Heart left ventricle (tissue), 16 donors: ENCODE results near the gene CTXND1. TPM values are rescaled to one million over a fixed set of nuclear protein-coding genes. Genes with fewer than 3 reads are reported as not detected.
A peak's percentile ranks its signal among the peaks of the same experiment; 100 is the strongest.

Experiments
- ATAC-seq, 4 donors: fragments of 200-7000 bp; cut with Tn5 transposase; one replicate each; pipeline ENCODE4 v1.9.1; 2020 to 2022; ENCODE audit warnings: moderate library complexity in 4 of 4, mild to moderate bottlenecking in 3 of 4, moderate number of reproducible peaks in 1 of 4
- DNase-seq, 5 donors: peaks; one replicate each; pipeline ENCODE4 v3.0.0-alpha.2; 2020
- H3K27ac ChIP-seq, 12 donors: fragments of 200-600 bp; sonication (generic) in 4 of 12; one replicate each; pipeline versions ENCODE4 v1.5.0 to v1.8.0; 2016 to 2022; ENCODE audit warnings: mild to moderate bottlenecking in 2 of 12
- H3K27me3 ChIP-seq, 9 donors: fragments of 200-600 bp; sonication (generic) in 2 of 9; one replicate each; pipeline versions ENCODE4 v1.5.1 to v1.8.0; 2016 to 2022; ENCODE audit warnings: mild to moderate bottlenecking in 3 of 9
- H3K36me3 ChIP-seq, 9 donors: fragments of 200-600 bp; sonication (generic) in 2 of 9; one replicate each; pipeline versions ENCODE4 v1.5.0 to v1.8.0; 2018 to 2022; ENCODE audit warnings: mild to moderate bottlenecking in 2 of 9
- H3K4me1 ChIP-seq, 12 donors: fragments of 200-600 bp; sonication (generic) in 4 of 12; one replicate each; pipeline versions ENCODE4 v1.5.0 to v1.8.0; 2016 to 2022; ENCODE audit warnings: mild to moderate bottlenecking in 3 of 12
- H3K4me3 ChIP-seq, 12 donors: fragments of 200-600 bp; sonication (generic) in 4 of 12; one replicate each; pipeline versions ENCODE4 v1.5.0 to v1.8.0; 2017 to 2022; ENCODE audit warnings: mild to moderate bottlenecking in 9 of 12, moderate library complexity in 4 of 12
- H3K9me3 ChIP-seq, 12 donors: fragments of 200-600 bp; sonication (generic) in 4 of 12; one replicate each; pipeline versions ENCODE4 v1.5.0 to v1.8.0; 2016 to 2022; ENCODE audit warnings: mild to moderate bottlenecking in 1 of 12
- CTCF ChIP-seq, 12 donors: fragments of 200-600 bp; sonication (generic) in 4 of 12; IDR thresholded peaks; one replicate each; pipeline versions ENCODE4 v1.5.0 to v1.8.0; 2018 to 2022; ENCODE audit warnings: antibody characterized with exemption in 12 of 12, mild to moderate bottlenecking in 5 of 12
- POLR2A ChIP-seq, 2 donors: fragments of 450-650 bp; IDR thresholded peaks; one replicate each; pipeline ENCODE4 v1.6.1; 2017; ENCODE audit warnings: antibody characterized with exemption in 2 of 2, mild to moderate bottlenecking in 2 of 2, moderate library complexity in 2 of 2
- WGBS, 4 donors: extraction: QIAGEN DNeasy Blood & Tissue Kit in 2 of 4; methylation state at CpG; one replicate each; pipeline versions ENCODE4 v1.1.5 to v1.1.7; 2013 to 2018; 5-methylcytosine and 5-hydroxymethylcytosine counted together
- intact Hi-C, 10 donors: fragments of 100-400 bp; cut with DNase I; formaldehyde crosslinking; loops; one replicate each; pipeline versions ENCODE4 v1.11.1 to v1.14.2; 2022
- polyA plus RNA-seq, 2 donors: library from polyadenylated mRNA; stranded (reverse); fragments of 200-250 nt; gene quantifications; one replicate each; pipeline ENCODE4 v1.2.3, GENCODE V29; 2013
- total RNA-seq, 9 donors: library from RNA; depleted of rRNA in 2 of 9; stranded (reverse); fragments of >200 nt in 2 of 9; fragmentation: NEBNext Ultra II Directional in 3 of 9; extraction: Animal tissue kit (Norgen Biotek cat#: 25700) in 3 of 9; gene quantifications; one replicate each; pipeline versions ENCODE4 v1.1.0 to v1.2.4, GENCODE V29; 2016 to 2023
- donor health status: ischemic (EF 13 %, LVEDD 7.1; RV severe dilation, severe dysfunction).
- donor health status: healthy with polysubstance abuse.
- donor health status: DM: no; HTN: yes; CAD: no.
- donor health status: DM: no; HTN: no; CAD: no.
- donor health status: ischemic (EF 25% LVEDD 6.9; RV normal size, moderate dysfunction).
- donor health status: ischemic (EF 25% LVEDD 5.7; RV mildly dilated, moderate dysfunction).
- donor health status: healthy.
- donor health status: DM: yes; HTN: yes; CAD: no.
- donor health status: ischemic (EF 35%, LVEDD 5.7; RV mildly dilated, moderate dysfunction).
- donor health status: nonischemic (EF 11% LVEDD 7.7; RV severe dilation, severe dysfunction).
- donor health status: DM: yes; HTN: yes; CAD: no.
- donor health status: PGD.
- donor health status: ischemic (EF 29% LVEDD 5.4; RV normal size, mild dysfunction).
- donor health status: nonischemic (EF 23%, LVEDD 6.1; RV moderate dilation, normal function).

Gene CTXND1
- total and polyA plus RNA-seq, 11 donors: 0.14 to 9.5 (median 2.9) TPM

DNA sequence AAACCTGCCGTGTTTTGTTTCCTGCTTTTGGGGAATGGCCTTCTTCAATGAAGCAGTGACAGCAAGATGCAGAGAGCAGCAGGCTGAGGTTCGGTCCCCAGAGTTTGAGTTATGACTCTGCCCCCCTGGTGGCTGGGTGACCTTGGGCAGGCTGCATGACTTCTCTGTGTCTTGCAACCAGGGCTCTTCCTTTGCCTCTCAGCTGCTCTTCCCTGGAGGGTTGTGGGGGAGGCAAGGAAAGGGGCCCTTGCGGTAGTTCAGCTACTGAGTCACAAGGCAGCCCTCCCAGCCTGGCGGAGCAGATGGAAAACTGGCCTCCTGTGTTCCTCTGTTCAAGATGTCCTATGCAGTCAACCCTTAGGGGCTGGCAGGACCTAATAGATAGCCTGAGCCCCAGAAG lies 17.1 kb downstream of the CTXND1 start:
- intact Hi-C loops: no loop called here
- Histone ChIP-seq H3K4me3 (no peak overlapping the region), H3K36me3 (no peaks in the 10 kb centered on the region), H3K27ac (no peak overlapping the region), H3K9me3 (no peaks in the 10 kb centered on the region), H3K4me1 (no peaks in the 10 kb centered on the region), H3K27me3 (peaks cover 0 to 14% (median 3%) of the 10 kb centered on the region in 9 donors)
- TF ChIP-seq CTCF (IDR thresholded peaks at IDR 0.05): peak in 6 of 12 donors; percentile 17 to 45 (median 24)
- TF ChIP-seq POLR2A (IDR thresholded peaks at IDR 0.05): no peak
- DNase-seq (no peak), ATAC-seq (no peak)
- 53 to 74% (median 62%) methylated on average over 3 to 4 of the region's 4 CpGs for WGBS, 4 donors

DNA sequence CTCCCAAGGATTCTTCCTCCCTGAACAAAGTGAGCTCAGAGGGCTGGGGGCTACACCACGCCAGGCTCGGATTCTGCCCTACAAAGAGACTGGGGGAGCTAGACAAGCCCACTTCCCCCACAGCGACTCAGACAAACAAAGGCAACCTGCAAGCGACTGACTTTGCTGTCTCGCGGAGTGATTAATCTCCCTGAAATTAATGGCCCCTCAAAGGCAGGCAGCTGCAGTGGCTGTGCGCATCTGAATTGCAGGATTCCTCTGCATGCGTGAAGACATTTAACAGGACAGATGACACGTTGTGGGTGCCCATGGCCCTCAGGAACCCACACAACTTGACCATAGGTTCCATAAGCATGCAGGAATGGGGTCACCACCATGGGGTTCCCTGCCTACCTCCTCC lies 18.4 kb downstream of the CTXND1 start:
- intact Hi-C loops: no loop called here
- no peak overlapping the region for H3K4me3 ChIP-seq
- H3K9me3 ChIP-seq: no peaks in the 10 kb centered on the region
- no peak for DNase-seq
- TF ChIP-seq POLR2A (IDR thresholded peaks at IDR 0.05) (no peak), CTCF (IDR thresholded peaks at IDR 0.05) (no peak)
- no peaks in the 10 kb centered on the region for H3K36me3 ChIP-seq
- 58 to 82% (median 68%) methylated on average over 8 to 9 of the region's 9 CpGs for WGBS, 4 donors
- peaks cover 0 to 15% (median 3%) of the 10 kb centered on the region in 9 donors for H3K27me3 ChIP-seq
- no peak overlapping the region for H3K27ac ChIP-seq
- no peak for ATAC-seq
- H3K4me1 ChIP-seq: no peaks in the 10 kb centered on the region

DNA sequence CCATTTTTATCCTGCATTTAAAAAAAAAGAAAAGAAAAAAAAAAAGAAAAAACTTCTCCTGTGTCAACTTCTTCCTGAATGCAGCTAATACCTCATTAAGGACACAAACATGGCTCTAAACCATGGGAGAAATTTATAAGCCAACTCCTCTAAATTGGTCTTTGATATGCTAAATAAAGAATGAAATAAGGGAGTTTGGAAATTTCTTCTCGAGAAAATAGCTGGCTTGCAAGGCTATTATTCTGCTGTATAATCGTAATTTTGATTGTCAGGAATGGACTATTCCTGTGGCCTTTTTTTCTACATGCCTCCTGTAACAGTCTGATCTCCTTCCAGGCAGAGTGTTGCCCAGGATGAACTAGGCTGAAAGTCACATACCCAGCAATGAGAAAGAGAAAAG lies 20.6 kb downstream of the CTXND1 start:
- Histone ChIP-seq H3K4me3 (no peak overlapping the region), H3K27me3 (peaks cover 0 to 29% (median 3%) of the 10 kb centered on the region in 9 donors), H3K4me1 (no peaks in the 10 kb centered on the region), H3K9me3 (no peaks in the 10 kb centered on the region), H3K27ac (no peak overlapping the region), H3K36me3 (no peaks in the 10 kb centered on the region)
- TF ChIP-seq POLR2A (IDR thresholded peaks at IDR 0.05) (no peak), CTCF (IDR thresholded peaks at IDR 0.05) (no peak)
- WGBS, 4 donors: 66 to 76% (median 73%) methylated on average over 2 of the region's 2 CpGs
- intact Hi-C loops: no loop called here
- no peak for ATAC-seq
- DNase-seq: no peak

DNA sequence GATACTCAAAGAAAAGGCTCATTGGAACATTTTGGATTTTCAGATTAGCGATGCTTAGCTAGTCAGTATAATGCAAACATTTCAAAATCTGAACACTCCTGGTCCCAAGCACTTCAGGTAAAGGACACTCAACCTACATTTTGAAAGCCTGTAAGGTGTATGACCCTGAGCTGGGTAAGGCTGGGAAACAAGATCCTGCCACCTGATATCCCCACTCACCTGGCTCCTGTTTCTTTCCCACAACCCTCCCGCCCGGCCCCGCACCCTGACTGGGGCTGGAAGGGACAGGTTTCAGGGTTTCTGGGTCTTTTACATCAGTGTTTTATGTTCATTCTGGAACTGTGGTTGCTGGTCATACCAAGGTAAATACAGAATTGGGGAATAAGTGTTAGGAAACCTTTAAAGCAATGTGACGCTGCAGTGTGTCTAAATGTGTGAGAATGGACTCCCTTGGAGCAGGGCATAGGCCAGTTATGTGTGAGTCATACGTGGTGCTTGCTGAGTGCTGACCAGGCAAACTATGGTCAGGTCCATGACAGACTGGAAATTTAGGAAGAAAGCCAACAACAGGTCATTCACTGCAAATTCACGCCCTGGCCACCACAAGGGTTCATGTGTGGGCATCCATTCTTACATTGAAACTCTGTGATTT lies 22.9 kb downstream of the CTXND1 start:
- TF ChIP-seq POLR2A (IDR thresholded peaks at IDR 0.05) (no peak), CTCF (IDR thresholded peaks at IDR 0.05) (no peak)
- intact Hi-C loops: no loop called here
- Histone ChIP-seq H3K27ac (no peak overlapping the region), H3K4me3 (no peak overlapping the region), H3K9me3 (peaks cover 0 to 4% (median 0%) of the 10 kb centered on the region in 12 donors), H3K27me3 (peaks cover 0 to 25% (median 3%) of the 10 kb centered on the region in 9 donors), H3K4me1 (no peaks in the 10 kb centered on the region), H3K36me3 (no peaks in the 10 kb centered on the region)
- 85 to 92% (median 89%) methylated on average over 7 of the region's 7 CpGs for WGBS, 4 donors
- ATAC-seq (no peak), DNase-seq (no peak)
